IMR-90 (cell line): Measurements from ENCODE around the gene C2orf68.

Source experiments
- BHLHE40 ChIP-seq: fragments of 150-350 bp; IDR thresholded peaks from 2 replicates; pipeline ENCODE4 v1.6.1; 2016; ENCODE audit warnings: mild to moderate bottlenecking, low read depth, low read length
- CEBPB ChIP-seq: IDR thresholded peaks from 2 replicates; pipeline ENCODE4 v1.6.1; 2012; ENCODE audit warnings: low read depth, low read length, improper control_type of control experiment
- CTCF ChIP-seq: conservative IDR thresholded peaks from 2 replicates; pipeline ENCODE4 v1.5.1; 2012; ENCODE audit warnings: mild to moderate bottlenecking, low read depth, low read length, improper control_type of control experiment
- ELK1 ChIP-seq: fragments of 150-350 bp; IDR thresholded peaks from 2 replicates; pipeline ENCODE4 v1.6.1; 2016; ENCODE audit warnings: low read depth, mild to moderate bottlenecking, low read length, moderate library complexity, borderline replicate concordance
- FOS ChIP-seq: fragments of 150-350 bp; IDR thresholded peaks from 2 replicates; pipeline ENCODE4 v1.6.1; 2016; ENCODE audit warnings: low read depth, low read length
- MAFK ChIP-seq: IDR thresholded peaks from 2 replicates; pipeline ENCODE4 v1.6.1; 2012; ENCODE audit warnings: low read depth, low read length, improper control_type of control experiment
- MAZ ChIP-seq: IDR thresholded peaks from 2 replicates; pipeline ENCODE4 v1.6.1; 2012; ENCODE audit warnings: low read depth, mild to moderate bottlenecking, low read length, improper control_type of control experiment, moderate library complexity, borderline replicate concordance
- POLR2A ChIP-seq: IDR thresholded peaks from 2 replicates; pipeline ENCODE4 v1.6.1; 2012; ENCODE audit warnings: mild to moderate bottlenecking, low read depth, low read length
- USF2 ChIP-seq: fragments of 150-350 bp; IDR thresholded peaks from 2 replicates; pipeline ENCODE4 v1.6.1; 2017; ENCODE audit warnings: mild to moderate bottlenecking, antibody characterized with exemption, low read length, low read depth

- TF ChIP-seq FOS (no peak), USF2 (no peak), CTCF (peak; percentile 31; the same call in 1 of the 2 replicates), POLR2A (peak; percentile 62), BHLHE40 (no peak), CEBPB (no peak), ELK1 (no peak), MAZ (no peak), MAFK (no peak)
Observed at GRCh38 chr2:85561280-85562212, 50.3 kb downstream of the C2orf68 start, which contains the start of gene GGCX.
